NCI-H526 treated with DMSO at 0.1 percent for 48 hours (cell line): ENCODE results near the gene C19orf67.

ENCODE experiments used
- DNase-seq: peaks from one replicate; lab custom pipeline; 2025; lab: John Stamatoyannopoulos, UW

The C19orf67 gene

GRCh38 chr19:14107581-14108461 lies 22.2 kb upstream of the C19orf67 start:
- no peak for DNase-seq

DNA sequence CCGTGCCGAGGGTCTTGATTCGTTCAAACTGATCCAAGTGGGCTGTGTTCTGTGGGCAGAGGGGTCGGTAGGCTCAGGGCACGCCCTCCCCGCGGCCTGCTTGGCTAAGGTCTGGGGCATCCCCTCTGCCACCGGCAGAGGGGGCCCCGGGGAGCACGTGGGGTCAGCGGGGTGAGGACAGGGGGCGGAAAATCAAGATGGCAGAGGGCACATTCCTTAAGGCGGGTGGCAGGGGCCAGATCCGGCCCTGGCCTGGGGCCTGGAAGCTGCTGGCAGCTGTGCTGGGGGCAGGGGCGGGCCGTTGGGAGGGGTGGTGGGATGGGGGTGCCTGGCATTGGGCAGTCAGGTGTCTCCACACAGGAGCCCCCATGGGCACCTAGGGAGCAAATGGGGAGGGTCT lies 21.3 kb upstream of the C19orf67 start:
- DNase-seq, result no peak

- no peak for DNase-seq
These were observed 20.1 kb upstream of the C19orf67 start for GRCh38 chr19:14105680-14106079.

GRCh38 chr19:14103310-14103709 lies 17.7 kb upstream of the C19orf67 start:
- DNase-seq, result no peak

DNA sequence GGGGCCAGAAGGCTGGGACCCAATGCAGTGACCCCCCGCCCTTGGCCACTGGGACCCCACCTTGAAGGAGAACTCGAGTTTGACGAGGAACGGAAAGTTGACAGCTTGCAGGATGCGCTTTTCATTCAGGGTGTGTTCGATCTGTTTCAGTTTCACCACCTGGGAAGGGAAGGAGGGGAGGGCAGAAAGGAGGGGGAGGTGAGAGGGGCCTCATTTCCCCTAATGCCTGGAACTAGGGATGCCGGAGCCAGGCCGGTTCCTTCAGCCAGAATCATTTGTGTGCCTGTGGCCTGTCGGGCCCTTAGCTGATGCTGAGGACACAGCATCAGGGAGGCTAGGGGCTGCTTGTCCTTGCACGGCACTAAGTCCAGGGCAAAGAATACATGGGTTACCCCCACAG lies 17.2 kb upstream of the C19orf67 start:
- no peak for DNase-seq

DNA sequence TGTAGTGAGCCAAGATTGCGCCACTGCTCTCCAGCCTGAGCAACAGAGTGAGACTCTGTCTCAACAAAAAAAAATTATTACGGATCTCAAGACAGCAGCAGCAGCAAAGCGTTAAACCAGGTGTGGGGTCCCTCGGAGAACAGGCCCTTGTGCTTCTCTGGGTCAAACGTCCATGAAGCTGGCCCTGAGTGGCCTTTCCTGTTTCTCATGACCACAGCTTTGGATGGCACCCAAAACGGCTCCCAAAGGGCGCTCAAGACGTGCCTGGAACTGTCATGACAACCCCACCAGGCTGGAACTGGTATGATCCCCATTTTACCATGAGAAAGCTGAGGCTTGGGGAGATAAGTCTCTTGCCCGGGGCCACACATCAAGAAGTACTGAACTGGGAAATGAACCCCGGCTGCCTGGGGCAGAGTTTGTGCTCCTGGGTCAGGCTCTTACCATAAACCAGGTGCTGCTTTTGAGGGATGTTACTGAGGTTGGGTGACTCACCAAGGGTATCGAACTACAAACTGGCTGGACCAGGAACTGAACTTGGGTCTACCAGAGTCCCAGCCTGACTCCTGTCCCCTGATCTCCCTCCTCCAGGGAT lies 16.6 kb upstream of the C19orf67 start:
- no peak for DNase-seq

GRCh38 chr19:14101003-14101545 lies 15.5 kb upstream of the C19orf67 start:
- no peak for DNase-seq

- DNase-seq, result no peak
These were observed 12.1 kb upstream of the C19orf67 start for GRCh38 chr19:14097532-14098151.

GRCh38 chr19:14096272-14096992 lies 10.8 kb upstream of the C19orf67 start:
- DNase-seq, result no peak

DNA sequence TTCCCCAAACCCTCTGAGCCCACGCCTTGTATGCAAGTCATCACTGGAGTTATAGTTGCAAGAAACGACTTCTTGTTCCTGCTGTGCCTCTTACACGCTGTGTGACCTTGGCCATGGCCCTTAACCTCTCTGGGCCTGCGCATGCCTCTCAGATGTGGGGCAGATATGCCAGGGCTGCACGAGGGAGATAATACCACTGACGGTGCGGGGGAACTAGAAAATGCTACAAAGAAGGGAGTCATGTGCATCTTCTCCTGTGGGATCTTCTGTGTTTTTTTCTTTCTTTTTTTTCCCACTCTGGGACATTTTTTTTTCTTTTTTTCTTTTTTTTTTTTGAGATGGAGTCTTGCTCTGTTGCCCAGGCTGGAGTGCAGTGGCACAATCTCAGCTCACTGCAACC lies 9.3 kb upstream of the C19orf67 start:
- DNase-seq, result no peak

GRCh38 chr19:14093117-14093823 lies 7.7 kb upstream of the C19orf67 start:
- DNase-seq, result no peak

- no peak for DNase-seq
These were observed 6.4 kb upstream of the C19orf67 start for GRCh38 chr19:14091813-14092462.

DNA sequence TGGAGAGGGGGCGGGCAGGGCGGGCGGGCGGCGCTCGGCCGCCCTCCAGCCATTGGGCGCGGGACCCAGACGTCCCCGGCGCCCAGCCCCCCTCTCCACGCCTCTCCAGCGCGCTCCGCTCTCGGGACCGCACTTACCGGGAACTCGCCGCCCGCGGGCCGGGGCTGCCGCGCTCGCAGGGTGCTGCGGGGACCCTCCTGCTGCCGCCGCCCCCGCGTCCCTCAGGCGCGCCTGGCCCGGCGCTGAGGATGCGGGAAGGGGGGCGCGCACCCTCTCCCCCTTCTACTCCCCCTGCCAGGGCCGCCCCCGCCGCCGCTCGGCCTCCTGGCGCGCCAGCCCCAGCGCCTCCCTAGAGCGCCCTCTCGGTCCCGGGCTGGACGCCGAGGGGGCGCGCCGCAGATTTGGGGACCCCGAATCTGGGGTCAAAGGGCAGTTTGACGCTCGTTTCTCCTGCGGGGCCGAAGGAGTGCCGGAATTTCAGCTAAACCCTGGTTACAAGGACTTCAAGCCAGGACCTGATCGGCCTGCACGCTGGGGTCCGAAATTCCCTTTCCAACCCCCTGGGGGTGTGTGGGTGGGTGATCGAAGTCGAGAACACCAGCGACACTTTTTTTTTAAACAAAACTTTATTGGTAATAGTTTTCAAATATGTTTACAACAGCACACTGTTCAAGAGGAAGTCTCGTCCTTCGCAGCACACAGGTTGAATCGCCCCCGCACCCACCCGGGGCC lies 5.7 kb upstream of the C19orf67 start:
- DNase-seq, result no peak

DNA sequence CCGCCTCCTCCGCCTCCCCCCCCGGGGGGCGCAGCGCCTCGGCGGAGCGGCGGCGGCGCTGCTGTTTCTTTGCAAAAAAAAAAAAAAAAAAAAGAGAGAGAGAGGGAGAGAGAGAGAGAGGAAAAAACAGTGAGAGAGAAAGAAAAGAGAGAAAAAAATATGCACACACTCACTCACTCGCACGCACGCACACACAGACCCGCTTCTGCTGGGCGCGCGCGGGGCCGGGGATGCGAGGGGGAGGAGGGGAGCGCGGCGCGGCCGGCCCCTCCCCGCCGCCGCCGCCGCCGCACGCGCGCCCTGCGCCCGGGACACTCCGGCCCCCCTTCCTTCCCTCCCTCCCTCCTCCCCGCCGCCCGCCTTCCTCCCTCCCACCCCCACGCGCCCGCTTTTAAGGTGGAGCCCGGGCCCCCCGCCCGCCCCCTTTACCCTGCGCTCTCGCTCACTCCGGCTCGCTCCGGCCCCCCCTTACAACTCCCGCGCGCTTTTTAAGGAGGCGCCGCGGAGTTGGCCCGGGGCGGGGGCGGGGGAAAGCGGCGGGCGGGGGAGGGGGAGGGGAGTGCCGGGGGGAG lies 5.0 kb upstream of the C19orf67 start, which contains the start of gene SAMD1:
Gene SAMD1, minus strand, starts transcription at position 243 of the 572 bp plus-strand sequence.
- peak; percentile 14 for DNase-seq

GRCh38 chr19:14089662-14090508 lies 4.3 kb upstream of the C19orf67 start:
- no peak for DNase-seq

GRCh38 chr19:14089412-14089661 lies 3.8 kb upstream of the C19orf67 start:
- DNase-seq, result no peak

- DNase-seq, result no peak
These were observed 3.2 kb upstream of the C19orf67 start for GRCh38 chr19:14088634-14089411.

GRCh38 chr19:14086098-14086497 lies 515 bp upstream of the C19orf67 start:
- DNase-seq, result no peak

DNA sequence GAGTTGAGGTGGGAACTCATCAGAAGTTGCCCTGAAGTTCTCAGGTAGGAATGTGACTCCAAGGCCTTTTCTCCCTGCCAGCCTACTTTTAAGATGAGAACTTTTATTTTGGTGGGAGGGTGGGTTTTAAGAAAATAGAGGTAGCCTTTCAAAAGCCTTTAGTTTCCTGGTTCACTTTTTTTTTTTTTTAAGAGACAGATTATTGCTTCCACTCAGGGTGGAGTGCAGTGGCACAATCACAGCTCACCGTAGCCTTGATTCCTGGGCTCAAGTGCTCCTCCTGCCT lies 3.0 kb downstream of the C19orf67 start:
- DNase-seq, result no peak
